Activated CD8-positive, alpha-beta T cell treated with anti-CD3 and anti-CD28 coated beads for 36 hours (primary cell): ENCODE results near the gene RESP18. TPM values are rescaled to one million over a fixed set of nuclear protein-coding genes. Genes with fewer than 3 reads are reported as not detected.
"Not testable (repeated sequence)": the region's sequence is repeated elsewhere in the genome, so short reads cannot be mapped to it uniquely, and the experiment has no call there.

Experiments
- ATAC-seq: fragments of 200-7000 bp; cut with Tn5 transposase; one replicate; pipeline ENCODE4 v1.10.0; 2021; ENCODE audit warnings: mild to moderate bottlenecking, moderate library complexity
- CTCF ChIA-PET: fragments of 350-600 bp; sonication (Branson Sonifier 250); formaldehyde crosslinking; loops from one replicate; lab custom pipeline; 2021; ENCODE audit warnings: antibody characterized with exemption; lab: Charles Lee
- POLR2A ChIA-PET: fragments of 350-600 bp; sonication (Branson Sonifier 250); formaldehyde crosslinking; loops from one replicate; lab custom pipeline; 2021; ENCODE audit warnings: antibody characterized with exemption; lab: Charles Lee
- DNase-seq: peaks from one replicate; pipeline ENCODE4 v3.0.0-alpha.2; 2020
- H3K27ac Mint-ChIP-seq: one replicate; pipeline ENCODE4 v1.8.0; 2021; ENCODE audit warnings: mild to moderate bottlenecking, mixed read lengths
- H3K27me3 Mint-ChIP-seq: one replicate; pipeline ENCODE4 v1.8.0; 2021; ENCODE audit warnings: mixed read lengths
- H3K36me3 Mint-ChIP-seq: one replicate; pipeline ENCODE4 v1.8.0; 2021; ENCODE audit warnings: low read depth, mixed read lengths
- H3K4me1 Mint-ChIP-seq: one replicate; pipeline ENCODE4 v1.8.0; 2021; ENCODE audit warnings: low read depth, mixed read lengths
- H3K4me3 Mint-ChIP-seq: one replicate; pipeline ENCODE4 v1.8.0; 2021; ENCODE audit warnings: mild to moderate bottlenecking, moderate library complexity, mixed read lengths
- H3K9me3 Mint-ChIP-seq: one replicate; pipeline ENCODE4 v1.8.0; 2021; ENCODE audit warnings: mixed read lengths
- intact Hi-C: fragments of 100-400 bp; cut with micrococcal nuclease; formaldehyde crosslinking; loops from one replicate; pipeline ENCODE4 v1.10.0; 2022
- total RNA-seq, 2 experiments: library from RNA; stranded (reverse); gene quantifications; one replicate each; pipeline ENCODE4 v1.2.3, GENCODE V29; 2021
- TF ChIP-seq, protein P1 (sequence below): fragments of 200-600 bp; IDR thresholded peaks from one replicate; pipeline ENCODE4 v1.8.0; 2022; ENCODE audit warnings: antibody characterized with exemption, mild to moderate bottlenecking

RESP18 gene
- total RNA-seq, 2 experiments from 2014 or later: not detected

DNA sequence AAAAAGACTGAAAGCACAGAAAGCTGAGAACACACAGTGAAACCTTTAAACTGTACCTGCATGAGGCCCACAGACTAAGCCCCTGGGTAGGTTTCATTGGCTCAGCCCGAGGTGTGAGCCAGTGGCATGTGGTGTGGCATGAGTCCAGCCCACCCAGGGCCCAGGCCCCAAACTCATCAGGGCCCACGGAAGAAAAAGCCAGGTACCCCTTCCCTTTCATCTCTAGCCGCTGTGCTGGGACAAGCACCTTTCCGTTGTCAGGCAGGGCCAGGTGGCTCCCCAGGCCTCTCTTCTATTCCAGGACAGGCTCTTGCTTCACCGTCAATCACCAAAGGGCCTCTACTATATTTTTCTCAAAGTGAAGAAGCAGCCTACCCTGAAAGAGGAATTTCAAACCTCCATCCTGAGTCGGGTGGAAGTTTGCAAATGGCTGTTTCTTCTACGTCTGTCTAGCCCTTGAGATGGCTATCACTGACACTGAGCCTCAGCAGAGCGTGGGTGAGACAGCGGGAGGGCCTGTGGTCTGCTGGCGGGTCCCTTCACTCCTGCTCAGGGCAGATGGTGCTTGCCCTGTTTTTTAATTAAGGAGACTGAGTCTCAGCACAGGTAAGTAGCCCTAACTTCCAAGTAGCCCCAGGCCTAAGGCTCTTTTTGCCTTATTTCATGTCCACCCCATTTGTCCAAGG lies 44.8 kb downstream of the RESP18 start:
- intact Hi-C loops: no loop called here
- H3K27me3 Mint-ChIP-seq: no peaks in the 10 kb centered on the region
- peaks cover 19% of the 10 kb centered on the region for H3K4me1 Mint-ChIP-seq
- ChIA-PET POLR2A (no interaction called here), CTCF (interaction anchor here (0.8 to 15.5 kb wide), 3 partner anchors 9 to 72 kb away, joined by 3 to 336 read pairs (median 7); no protein-coding TSS in a partner anchor)
- peaks cover 15% of the 10 kb centered on the region for H3K36me3 Mint-ChIP-seq
- no peak overlapping the region for H3K4me3 Mint-ChIP-seq
- ATAC-seq (peak; percentile 38), DNase-seq (no peak)
- TF ChIP-seq, protein P1, sequence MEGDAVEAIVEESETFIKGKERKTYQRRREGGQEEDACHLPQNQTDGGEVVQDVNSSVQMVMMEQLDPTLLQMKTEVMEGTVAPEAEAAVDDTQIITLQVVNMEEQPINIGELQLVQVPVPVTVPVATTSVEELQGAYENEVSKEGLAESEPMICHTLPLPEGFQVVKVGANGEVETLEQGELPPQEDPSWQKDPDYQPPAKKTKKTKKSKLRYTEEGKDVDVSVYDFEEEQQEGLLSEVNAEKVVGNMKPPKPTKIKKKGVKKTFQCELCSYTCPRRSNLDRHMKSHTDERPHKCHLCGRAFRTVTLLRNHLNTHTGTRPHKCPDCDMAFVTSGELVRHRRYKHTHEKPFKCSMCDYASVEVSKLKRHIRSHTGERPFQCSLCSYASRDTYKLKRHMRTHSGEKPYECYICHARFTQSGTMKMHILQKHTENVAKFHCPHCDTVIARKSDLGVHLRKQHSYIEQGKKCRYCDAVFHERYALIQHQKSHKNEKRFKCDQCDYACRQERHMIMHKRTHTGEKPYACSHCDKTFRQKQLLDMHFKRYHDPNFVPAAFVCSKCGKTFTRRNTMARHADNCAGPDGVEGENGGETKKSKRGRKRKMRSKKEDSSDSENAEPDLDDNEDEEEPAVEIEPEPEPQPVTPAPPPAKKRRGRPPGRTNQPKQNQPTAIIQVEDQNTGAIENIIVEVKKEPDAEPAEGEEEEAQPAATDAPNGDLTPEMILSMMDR: no peak
- no peaks in the 10 kb centered on the region for H3K9me3 Mint-ChIP-seq
- H3K27ac Mint-ChIP-seq: peak overlapping the region; percentile 59

DNA sequence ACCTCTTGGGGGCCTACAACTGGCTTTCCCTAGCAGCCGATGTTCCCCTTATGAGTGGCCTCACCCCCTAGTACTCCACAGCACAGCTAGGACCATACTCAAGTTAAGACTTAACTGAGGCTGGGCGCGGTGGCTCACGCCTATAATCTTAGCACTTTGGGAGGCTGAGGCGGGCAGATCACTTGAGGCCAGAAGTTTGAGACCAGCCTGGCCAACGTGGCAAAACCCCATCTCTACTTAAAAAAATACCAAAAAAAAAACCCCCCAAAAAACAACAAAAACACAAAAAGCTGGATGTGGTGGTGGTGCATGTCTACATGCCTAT lies 45.5 kb downstream of the RESP18 start:
- Mint-ChIP-seq H3K4me1 (peaks cover 21% of the 10 kb centered on the region), H3K27ac (peak overlapping the region; percentile 52), H3K36me3 (peaks cover 19% of the 10 kb centered on the region)
- DNase-seq, H3K4me3 Mint-ChIP-seq, POLR2A ChIA-PET, intact Hi-C loops, H3K9me3 Mint-ChIP-seq, H3K27me3 Mint-ChIP-seq: not testable (repeated sequence)
- CTCF ChIA-PET: interaction anchor here (0.8 to 15.5 kb wide), 4 partner anchors 9 to 71 kb away, joined by 3 to 336 read pairs (median 5); no protein-coding TSS in a partner anchor
- ATAC-seq: peak; percentile 22

DNA sequence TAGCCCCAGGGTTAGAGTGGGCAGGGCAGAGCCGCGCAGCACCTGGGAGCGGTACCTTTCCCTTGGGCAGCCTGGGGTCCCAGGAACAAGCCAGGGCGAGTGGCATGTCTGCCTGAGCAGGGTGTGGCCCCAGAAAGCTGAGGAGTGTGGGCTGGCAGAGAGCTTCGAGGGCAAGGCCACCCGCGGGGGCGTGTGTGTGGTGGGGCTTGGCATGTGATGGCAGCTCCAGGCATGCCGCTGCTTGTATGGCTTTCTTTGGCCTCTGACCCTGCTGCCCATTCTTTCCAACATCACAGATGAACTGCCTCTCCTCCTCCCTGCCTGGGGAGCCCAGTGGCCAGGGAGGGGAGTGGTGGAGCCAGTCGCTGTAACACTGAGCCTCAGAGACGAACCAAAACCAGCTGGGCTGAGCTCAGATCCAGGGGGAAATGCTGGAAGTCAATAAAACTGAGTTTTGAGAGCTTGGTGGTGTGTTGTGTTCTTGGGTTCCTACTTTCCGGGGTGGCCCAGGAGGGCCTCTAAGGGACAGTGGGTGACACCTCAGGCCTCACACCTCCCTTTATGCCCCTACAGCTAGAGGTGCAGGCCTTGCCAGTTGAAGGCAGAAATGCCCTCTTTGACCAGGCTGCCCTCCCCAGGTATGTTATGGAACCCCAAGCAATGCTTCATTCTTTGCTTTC lies 46.0 kb downstream of the RESP18 start:
- TF ChIP-seq, protein P1: no peak
- H3K4me1 Mint-ChIP-seq: peaks cover 22% of the 10 kb centered on the region
- H3K9me3 Mint-ChIP-seq: no peaks in the 10 kb centered on the region
- POLR2A ChIA-PET: interaction anchor here (0.6 to 2.0 kb wide), 2 partner anchors 8 to 57 kb away, joined by 3 to 10 read pairs; partner anchors contain the start of genes ANKZF1 and ATG9A
- peaks cover 21% of the 10 kb centered on the region for H3K36me3 Mint-ChIP-seq
- no peak for ATAC-seq
- H3K27me3 Mint-ChIP-seq: no peaks in the 10 kb centered on the region
- intact Hi-C loops: no loop called here
- H3K27ac Mint-ChIP-seq: peak overlapping the region; percentile 52
- H3K4me3 Mint-ChIP-seq: no peak overlapping the region
- CTCF ChIA-PET: interaction anchor here (0.8 to 15.5 kb wide), 4 partner anchors 8 to 71 kb away, joined by 3 to 336 read pairs (median 5); no protein-coding TSS in a partner anchor
- DNase-seq: no peak

DNA sequence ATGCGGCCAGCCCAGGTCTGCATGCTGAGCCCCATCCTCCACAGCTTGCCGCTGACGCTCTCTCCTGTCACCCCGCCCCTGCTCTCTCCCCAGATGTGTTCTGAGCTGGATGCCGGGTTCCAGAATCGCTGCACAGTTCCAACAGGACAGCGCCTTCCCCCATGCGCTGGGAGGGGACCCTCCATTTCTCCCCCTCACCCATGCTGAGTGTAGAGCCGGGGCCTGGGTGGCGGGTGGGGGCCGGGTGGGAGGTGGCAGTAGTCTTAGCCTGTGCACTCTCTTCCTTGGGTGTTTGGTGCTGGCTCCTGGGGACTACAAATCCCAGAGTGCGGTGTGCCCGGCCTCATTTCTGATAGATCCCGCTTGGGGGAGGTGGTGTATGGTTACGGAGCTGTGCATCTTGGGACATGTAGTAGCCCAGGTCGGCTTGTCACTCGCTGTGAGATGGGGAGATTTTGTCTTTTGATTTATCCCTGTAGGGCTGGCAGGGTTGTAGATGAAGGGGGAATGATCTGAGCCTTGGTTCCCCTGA lies 46.6 kb downstream of the RESP18 start:
- ATAC-seq (no peak), DNase-seq (no peak)
- ChIA-PET POLR2A (interaction anchor here (0.6 to 2.0 kb wide), 2 partner anchors 9 to 56 kb away, joined by 3 to 10 read pairs; partner anchors contain the start of genes ANKZF1 and ATG9A), CTCF (interaction anchor here (1.1 to 15.5 kb wide), 3 partner anchors 8 to 36 kb away, joined by 3 to 336 read pairs (median 7); no protein-coding TSS in a partner anchor)
- no peaks in the 10 kb centered on the region for H3K9me3 Mint-ChIP-seq
- no peaks in the 10 kb centered on the region for H3K27me3 Mint-ChIP-seq
- peak overlapping the region; percentile 52 for H3K27ac Mint-ChIP-seq
- intact Hi-C loops: no loop called here
- no peak overlapping the region for H3K4me3 Mint-ChIP-seq
- H3K4me1 Mint-ChIP-seq: peaks cover 28% of the 10 kb centered on the region
- H3K36me3 Mint-ChIP-seq: peaks cover 27% of the 10 kb centered on the region
- TF ChIP-seq, protein P1: no peak

DNA sequence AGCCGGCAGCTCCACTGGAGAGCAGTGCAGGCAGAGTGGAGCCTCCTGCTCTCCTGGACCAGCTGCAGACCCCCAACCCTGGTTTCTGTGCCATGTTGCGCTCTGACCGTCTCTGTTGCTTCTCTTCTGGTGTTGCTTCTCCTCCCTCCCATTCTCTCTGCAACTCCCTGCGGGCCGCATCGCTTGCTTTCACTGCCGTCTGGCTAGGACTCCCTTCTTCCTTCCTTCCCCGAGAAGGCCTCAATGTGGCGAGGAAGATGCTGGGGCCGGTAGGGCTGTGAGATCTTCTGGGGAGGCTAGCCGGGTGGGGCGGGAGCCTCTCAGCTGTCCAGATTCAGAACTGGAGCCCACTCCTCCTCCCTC lies 47.2 kb downstream of the RESP18 start:
- Mint-ChIP-seq H3K9me3 (no peaks in the 10 kb centered on the region), H3K27ac (no peak overlapping the region), H3K4me1 (peaks cover 34% of the 10 kb centered on the region), H3K36me3 (peaks cover 33% of the 10 kb centered on the region), H3K4me3 (no peak overlapping the region), H3K27me3 (no peaks in the 10 kb centered on the region)
- POLR2A ChIA-PET: interaction anchor here (2.0 kb wide), 1 partner anchor 9 kb away, joined by 10 read pairs; no protein-coding TSS in a partner anchor
- DNase-seq: no peak
- CTCF ChIA-PET: interaction anchor here (15.5 kb wide), 1 partner anchor 11 kb away, joined by 336 read pairs; no protein-coding TSS in a partner anchor
- TF ChIP-seq, protein P1: no peak
- intact Hi-C loops: no loop called here
- ATAC-seq: no peak
